ENCODE data around the gene CLDN9. TPM values are rescaled to one million over a fixed set of nuclear protein-coding genes. Genes with fewer than 3 reads are reported as not detected.

The CLDN9 gene
- polyA plus RNA-seq, 1 experiment = not detected

GRCh38 chr16:3059723-3060242 lies 47.1 kb downstream of the CLDN9 start:
- ChIA-PET CTCF (interaction anchor here (0.6 to 3.1 kb wide), 21 partner anchors 11 to 109 kb away, joined by 3 to 56 read pairs (median 7); partner anchors contain the start of gene ZNF213), POLR2A (no interaction called here)
- H3K4me3 ChIP-seq (ENCODE audit: low read depth, low read length) = peak overlapping the region; percentile 98
- no peaks in the 10 kb centered on the region for H3K36me3 ChIP-seq (ENCODE audit: control insufficient read depth, insufficient read depth, low read length)
- DNase-seq (ENCODE audit: low read depth) = no peak
- H3K27me3 ChIP-seq (ENCODE audit: control insufficient read depth, insufficient read depth, low read length) = no peaks in the 10 kb centered on the region
- TF ChIP-seq, protein P1, sequence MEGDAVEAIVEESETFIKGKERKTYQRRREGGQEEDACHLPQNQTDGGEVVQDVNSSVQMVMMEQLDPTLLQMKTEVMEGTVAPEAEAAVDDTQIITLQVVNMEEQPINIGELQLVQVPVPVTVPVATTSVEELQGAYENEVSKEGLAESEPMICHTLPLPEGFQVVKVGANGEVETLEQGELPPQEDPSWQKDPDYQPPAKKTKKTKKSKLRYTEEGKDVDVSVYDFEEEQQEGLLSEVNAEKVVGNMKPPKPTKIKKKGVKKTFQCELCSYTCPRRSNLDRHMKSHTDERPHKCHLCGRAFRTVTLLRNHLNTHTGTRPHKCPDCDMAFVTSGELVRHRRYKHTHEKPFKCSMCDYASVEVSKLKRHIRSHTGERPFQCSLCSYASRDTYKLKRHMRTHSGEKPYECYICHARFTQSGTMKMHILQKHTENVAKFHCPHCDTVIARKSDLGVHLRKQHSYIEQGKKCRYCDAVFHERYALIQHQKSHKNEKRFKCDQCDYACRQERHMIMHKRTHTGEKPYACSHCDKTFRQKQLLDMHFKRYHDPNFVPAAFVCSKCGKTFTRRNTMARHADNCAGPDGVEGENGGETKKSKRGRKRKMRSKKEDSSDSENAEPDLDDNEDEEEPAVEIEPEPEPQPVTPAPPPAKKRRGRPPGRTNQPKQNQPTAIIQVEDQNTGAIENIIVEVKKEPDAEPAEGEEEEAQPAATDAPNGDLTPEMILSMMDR (IDR thresholded peaks at IDR 0.05; ENCODE audit: insufficient read depth, low read depth, low read length) = no peak

GRCh38 chr16:3060339-3061127 lies 47.8 kb downstream of the CLDN9 start:
- TF ChIP-seq, protein P1 (IDR thresholded peaks at IDR 0.05; ENCODE audit: insufficient read depth, low read depth, low read length) = no peak
- no peaks in the 10 kb centered on the region for H3K36me3 ChIP-seq (ENCODE audit: control insufficient read depth, insufficient read depth, low read length)
- ChIA-PET POLR2A (no interaction called here), CTCF (interaction anchor here (1.1 to 3.1 kb wide), 10 partner anchors 11 to 109 kb away, joined by 3 to 56 read pairs (median 8); no protein-coding TSS in a partner anchor)
- no peak overlapping the region for H3K4me3 ChIP-seq (ENCODE audit: low read depth, low read length)
- no peaks in the 10 kb centered on the region for H3K27me3 ChIP-seq (ENCODE audit: control insufficient read depth, insufficient read depth, low read length)
- no peak for DNase-seq (ENCODE audit: low read depth)

- H3K36me3 ChIP-seq (ENCODE audit: control insufficient read depth, insufficient read depth, low read length) = no peaks in the 10 kb centered on the region
- DNase-seq (ENCODE audit: low read depth) = no peak
- TF ChIP-seq, protein P1 (IDR thresholded peaks at IDR 0.05; ENCODE audit: insufficient read depth, low read depth, low read length) = no peak
- no peaks in the 10 kb centered on the region for H3K27me3 ChIP-seq (ENCODE audit: control insufficient read depth, insufficient read depth, low read length)
- CTCF ChIA-PET = interaction anchor here (3.0 kb wide), 1 partner anchor 67 kb away, joined by 12 read pairs; no protein-coding TSS in a partner anchor
- no peak overlapping the region for H3K4me3 ChIP-seq (ENCODE audit: low read depth, low read length)
- POLR2A ChIA-PET = no interaction called here
Observed at GRCh38 chr16:3062553-3062952, 49.8 kb downstream of the CLDN9 start.

DNA sequence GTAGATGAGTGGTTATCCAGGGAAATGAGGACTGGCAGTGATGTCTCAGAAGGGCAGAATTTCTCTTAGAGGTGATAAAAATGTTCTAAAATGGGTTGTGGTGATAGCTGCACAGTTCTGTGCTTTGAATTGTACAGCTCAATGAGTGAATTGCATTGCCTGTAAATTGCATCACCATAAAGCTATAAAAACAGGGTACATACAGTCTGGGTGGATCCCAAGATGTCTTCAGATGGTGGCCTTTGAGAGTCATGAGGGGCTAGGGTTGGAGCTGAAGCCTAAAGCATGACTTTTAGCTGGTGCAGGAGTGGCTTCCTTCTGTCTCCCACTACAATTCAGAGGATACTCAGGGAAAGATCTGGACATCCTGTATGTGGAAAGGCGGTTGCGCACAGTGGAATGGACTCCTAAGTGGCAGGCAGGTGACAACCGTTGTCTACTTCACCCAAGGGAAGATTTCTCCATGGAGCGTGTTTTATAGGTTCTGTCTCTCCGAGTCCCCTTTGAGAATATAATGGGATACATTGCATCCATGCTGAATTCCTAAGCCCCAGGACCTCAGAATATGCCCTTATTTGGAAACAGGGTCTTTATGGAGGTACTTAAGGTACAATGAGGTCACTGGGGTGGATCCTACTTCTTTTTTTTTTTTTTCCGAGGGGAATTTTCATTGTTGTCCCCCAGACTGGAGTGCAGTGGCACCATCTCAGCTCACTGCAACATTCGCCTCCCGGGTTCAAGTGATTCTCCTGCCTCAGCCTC lies 51.1 kb downstream of the CLDN9 start:
- CTCF ChIA-PET = interaction anchor here (1.0 to 3.0 kb wide), 2 partner anchors 65 to 66 kb away, joined by 4 to 12 read pairs; no protein-coding TSS in a partner anchor

More for the DNA sequence above, 51.1 kb downstream of the CLDN9 start:
- H3K27me3 ChIP-seq (ENCODE audit: control insufficient read depth, insufficient read depth, low read length) = no peaks in the 10 kb centered on the region
- TF ChIP-seq, protein P1 (IDR thresholded peaks at IDR 0.05; ENCODE audit: insufficient read depth, low read depth, low read length) = no peak
- POLR2A ChIA-PET = no interaction called here
- no peak for DNase-seq (ENCODE audit: low read depth)
- H3K36me3 ChIP-seq (ENCODE audit: control insufficient read depth, insufficient read depth, low read length) = no peaks in the 10 kb centered on the region
- no peak overlapping the region for H3K4me3 ChIP-seq (ENCODE audit: low read depth, low read length)

Small RNA genes within 50 kb of the gene (small RNA-seq; reads per million reads assigned to genes)
- gene LINC00514 (ENCODE audit: insufficient read length, low read depth, low replicate concordance) = not detected

Other genes starting within 250 kb of the CLDN9 start
- gene ELOB, start 235.6 kb upstream of the CLDN9 start, polyA plus RNA-seq (2011; rRNA removed) = 212 and 215 TPM in 2 replicates
- not detected in 2 replicates for gene PRSS33, start 225.4 kb upstream of the CLDN9 start, polyA plus RNA-seq (2011; rRNA removed)
- gene PRSS41, start 214.5 kb upstream of the CLDN9 start, polyA plus RNA-seq (2011; rRNA removed) = not detected in 2 replicates
- 0.13 TPM in 1 of 2 replicates, not detected in the other for gene PRSS21, start 195.7 kb upstream of the CLDN9 start, polyA plus RNA-seq (2011; rRNA removed)
- 0.10 TPM in 2 replicates for gene ZG16B, start 182.6 kb upstream of the CLDN9 start, polyA plus RNA-seq (2011; rRNA removed)
- gene PRSS22, start 154.8 kb upstream of the CLDN9 start, polyA plus RNA-seq (2011; rRNA removed) = not detected in 2 replicates
- gene FLYWCH2, start 129.7 kb upstream of the CLDN9 start, polyA plus RNA-seq (2011; rRNA removed) = 25.6 and 39.9 TPM in 2 replicates
- gene FLYWCH1, start 101.0 kb upstream of the CLDN9 start, polyA plus RNA-seq (2011; rRNA removed) = 16.2 and 25.4 TPM in 2 replicates
- not detected in 2 replicates for gene KREMEN2, start 48.6 kb upstream of the CLDN9 start, polyA plus RNA-seq (2011; rRNA removed)
- gene PAQR4, start 43.6 kb upstream of the CLDN9 start, polyA plus RNA-seq (2011; rRNA removed) = 2.7 and 4.4 TPM in 2 replicates
- gene PKMYT1, start 32.5 kb upstream of the CLDN9 start, polyA plus RNA-seq (2011; rRNA removed) = 3.6 and 6.9 TPM in 2 replicates
- 0.12 TPM in 1 of 2 replicates, not detected in the other for gene CLDN6, start 5.3 kb downstream of the CLDN9 start, polyA plus RNA-seq (2011; rRNA removed)
- gene TNFRSF12A, start 7.4 kb downstream of the CLDN9 start, polyA plus RNA-seq (2011; rRNA removed) = 218 and 282 TPM in 2 replicates
- 26.2 and 33.7 TPM in 2 replicates for gene HCFC1R1, start 11.0 kb downstream of the CLDN9 start, polyA plus RNA-seq (2011; rRNA removed)
- 11.0 and 20.5 TPM in 2 replicates for gene THOC6, start 11.1 kb downstream of the CLDN9 start, polyA plus RNA-seq (2011; rRNA removed)
- 0.04 and 0.09 TPM in 2 replicates for gene BICDL2, start 24.0 kb downstream of the CLDN9 start, polyA plus RNA-seq (2011; rRNA removed)
- gene MMP25, start 33.6 kb downstream of the CLDN9 start, polyA plus RNA-seq (2011; rRNA removed) = 0.01 and 0.02 TPM in 2 replicates
- 11.3 and 18.1 TPM in 2 replicates for gene IL32, start 52.7 kb downstream of the CLDN9 start, polyA plus RNA-seq (2011; rRNA removed)
- not detected in 2 replicates for gene ZSCAN10, start 86.4 kb downstream of the CLDN9 start, polyA plus RNA-seq (2011; rRNA removed)
- 4.2 and 9.0 TPM in 2 replicates for gene ZNF205, start 99.7 kb downstream of the CLDN9 start, polyA plus RNA-seq (2011; rRNA removed)
- 0.63 and 0.77 TPM in 2 replicates for gene ZNF213, start 122.1 kb downstream of the CLDN9 start, polyA plus RNA-seq (2011; rRNA removed)
- 0.33 and 0.64 TPM in 2 replicates for gene OR1F1, start 175.3 kb downstream of the CLDN9 start, polyA plus RNA-seq (2011; rRNA removed)
- gene ZNF200, start 222.2 kb downstream of the CLDN9 start, polyA plus RNA-seq (2011; rRNA removed) = 4.0 and 4.8 TPM in 2 replicates
- gene MEFV, start 243.7 kb downstream of the CLDN9 start, polyA plus RNA-seq (2011; rRNA removed) = not detected in 2 replicates